GM06990 (cell line): ENCODE data around the gene CD6.

Experiments used
- DNase-seq: peaks from one replicate; pipeline ENCODE4 v3.0.0-alpha.2; 2011; ENCODE audit not compliant: insufficient read length; ENCODE audit errors: extremely low read depth
- H3K27me3 ChIP-seq: replicated peaks from 2 replicates; pipeline ENCODE4 v1.6.0; 2011; ENCODE audit warnings: low read length; ENCODE audit not compliant: control insufficient read depth, insufficient read depth
- H3K36me3 ChIP-seq: 2 replicates; pipeline ENCODE4 v1.5.1; 2011; ENCODE audit warnings: low read length; ENCODE audit not compliant: control insufficient read depth, insufficient read depth
- H3K4me3 ChIP-seq: replicated peaks from 2 replicates; pipeline ENCODE4 v1.5.1; 2011; ENCODE audit warnings: low read depth, mild to moderate bottlenecking, control low read depth, low read length
- CTCF ChIP-seq: IDR thresholded peaks from 2 replicates; pipeline ENCODE4 v1.5.1; 2011; ENCODE audit warnings: low read length, control low read depth, mild to moderate bottlenecking, inconsistent platforms; ENCODE audit not compliant: insufficient read depth, poor library complexity, severe bottlenecking

Gene CD6

GRCh38 chr11:61011950-61012736 lies 40.7 kb downstream of the CD6 start:
- DNase-seq = no peak
- no peaks in the 10 kb centered on the region for H3K36me3 ChIP-seq
- no peak overlapping the region for H3K4me3 ChIP-seq
- no peaks in the 10 kb centered on the region for H3K27me3 ChIP-seq
- TF ChIP-seq CTCF = no peak

- no peaks in the 10 kb centered on the region for H3K27me3 ChIP-seq
- DNase-seq = no peak
- H3K36me3 ChIP-seq = no peaks in the 10 kb centered on the region
- H3K4me3 ChIP-seq = no peak overlapping the region
- no peak for TF ChIP-seq CTCF
Measured at GRCh38 chr11:61012737-61013215, 41.3 kb downstream of the CD6 start.

GRCh38 chr11:61018059-61018458 lies 46.6 kb downstream of the CD6 start:
- H3K4me3 ChIP-seq = no peak overlapping the region

GRCh38 chr11:61019037-61019831 lies 47.8 kb downstream of the CD6 start:
- Histone ChIP-seq H3K27me3 (no peaks in the 10 kb centered on the region), H3K36me3 (no peaks in the 10 kb centered on the region), H3K4me3 (no peak overlapping the region)
- TF ChIP-seq CTCF = no peak
- DNase-seq = no peak

More at GRCh38 chr11:61018059-61018458, 46.6 kb downstream of the CD6 start:
- no peak for TF ChIP-seq CTCF
- no peak for DNase-seq
- no peaks in the 10 kb centered on the region for H3K27me3 ChIP-seq
- H3K36me3 ChIP-seq = no peaks in the 10 kb centered on the region

- Histone ChIP-seq H3K36me3 (no peaks in the 10 kb centered on the region), H3K4me3 (no peak overlapping the region), H3K27me3 (no peaks in the 10 kb centered on the region)
- TF ChIP-seq CTCF = no peak
- DNase-seq = no peak
Measured at GRCh38 chr11:61019832-61020405, 48.4 kb downstream of the CD6 start.
